K562 (cell line): ENCODE data around the gene COA7.

Experiments used
- CHD4 ChIP-seq: fragments of 200-600 bp; sonication (generic); IDR thresholded peaks from 3 replicates; pipeline ENCODE4 v1.6.1; 2012; ENCODE audit warnings: low read depth, mild to moderate bottlenecking, mixed read lengths, low read length, inconsistent platforms; ENCODE audit not compliant: insufficient read depth, insufficient replicate concordance, poor library complexity, severe bottlenecking
- CTCF ChIP-seq, 3 experiments: IDR thresholded peaks in 2 of 3; conservative IDR thresholded peaks in 1 of 3; 2 replicates each; pipeline ENCODE4 v1.5.1; 2011 to 2012; ENCODE audit warnings: low read length in 3 of 3, mild to moderate bottlenecking in 3 of 3, control low read depth in 2 of 3, improper control_type of control experiment in 1 of 3, inconsistent platforms in 1 of 3, low read depth in 1 of 3, mixed read lengths in 1 of 3, moderate library complexity in 1 of 3; ENCODE audit not compliant: insufficient read depth in 2 of 3
- DPF2 ChIP-seq: fragments of 450-650 bp; IDR thresholded peaks from 2 replicates; pipeline ENCODE4 v1.6.1; 2016
- KDM1A ChIP-seq, 2 experiments: fragments of 450-650 bp; IDR thresholded peaks; 2 replicates each; pipeline ENCODE4 v1.6.1; 2016; ENCODE audit warnings: mild to moderate bottlenecking in 2 of 2
- MAX ChIP-seq: sonication (generic); formaldehyde crosslinking; IDR thresholded peaks from 2 replicates; pipeline ENCODE4 v1.9.0; 2022; ENCODE audit warnings: mild to moderate bottlenecking, missing genetic modification reagents
- MXI1 ChIP-seq: IDR thresholded peaks from 2 replicates; pipeline ENCODE4 v1.6.1; 2011; ENCODE audit warnings: low read depth, mild to moderate bottlenecking, improper control_type of control experiment, low read length
- POLR2A ChIP-seq: fragments of 450-650 bp; conservative IDR thresholded peaks from 2 replicates; pipeline ENCODE4 v1.6.1; 2016
- ZFX ChIP-seq: sonication (generic); formaldehyde crosslinking; IDR thresholded peaks from 2 replicates; pipeline ENCODE4 v1.8.0; 2022; ENCODE audit warnings: mild to moderate bottlenecking, missing genetic modification reagents, moderate library complexity
- ZNF282 ChIP-seq: sonication (generic); formaldehyde crosslinking; IDR thresholded peaks from 2 replicates; pipeline ENCODE4 v1.8.1; 2023; ENCODE audit warnings: missing genetic modification reagents
- ZNF431 ChIP-seq: sonication (generic); formaldehyde crosslinking; IDR thresholded peaks from 2 replicates; pipeline ENCODE4 v1.8.0; 2022; ENCODE audit warnings: mild to moderate bottlenecking, missing genetic modification reagents

- no peak for TF ChIP-seq MXI1
- TF ChIP-seq ZNF431 (CRISPR knock-in tag): no peak
- TF ChIP-seq CTCF (IDR thresholded peaks at IDR 0.05 in 2 of 3, conservative IDR thresholded peaks at IDR 0.05 in 1 of 3; ENCODE audit: insufficient read depth in 2 of 3, low read depth in 1 of 3, low read length in 3 of 3): no peak
- no peak for TF ChIP-seq POLR2A
- TF ChIP-seq KDM1A (IDR thresholded peaks at IDR 0.05): no peak
- TF ChIP-seq MAX (CRISPR knock-in tag): no peak
- TF ChIP-seq DPF2: no peak
- no peak for TF ChIP-seq CHD4
- TF ChIP-seq ZNF282 (CRISPR knock-in tag): no peak
- no peak for TF ChIP-seq ZFX (CRISPR knock-in tag)
Observed at GRCh38 chr1:52693843-52694242, 4.3 kb downstream of the COA7 start.
